Tongue (tissue), 2 donors: ENCODE results near the gene GIPC2. TPM values are rescaled to one million over a fixed set of nuclear protein-coding genes. Genes with fewer than 3 reads are reported as not detected.
"Not testable (repeated sequence)": the region's sequence is repeated elsewhere in the genome, so short reads cannot be mapped to it uniquely, and the experiment has no call there.

Source experiments
- DNase-seq: peaks from one replicate; pipeline ENCODE4 v3.0.0-alpha.2; 2015
- total RNA-seq: library from RNA; depleted of rRNA; stranded (reverse); fragments of >200 nt; gene quantifications from one replicate; pipeline ENCODE4 v1.2.3, GENCODE V29; 2014

GIPC2 gene
- total RNA-seq, 1 donor from 2014 or later: 1.7 TPM

DNA sequence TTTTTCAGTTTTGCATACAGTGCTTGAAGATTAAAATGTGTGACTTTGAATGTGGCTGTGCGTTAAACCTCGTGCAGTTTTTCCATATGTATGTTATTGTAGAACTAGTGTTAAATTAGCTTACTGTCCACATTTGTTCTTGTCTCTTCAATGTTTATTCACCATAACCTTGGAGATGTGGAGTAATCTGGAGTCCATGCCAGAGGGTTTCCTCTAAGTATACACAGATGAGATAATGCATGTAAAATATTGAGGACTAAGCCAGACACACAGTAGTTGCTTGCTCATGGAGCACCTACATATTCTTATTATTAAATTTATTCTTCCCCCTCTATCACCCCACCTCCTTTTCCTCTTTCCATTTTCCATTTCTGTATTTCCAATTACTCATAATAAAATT lies 7.7 kb upstream of the GIPC2 start:
- peak; percentile 36 for DNase-seq

DNA sequence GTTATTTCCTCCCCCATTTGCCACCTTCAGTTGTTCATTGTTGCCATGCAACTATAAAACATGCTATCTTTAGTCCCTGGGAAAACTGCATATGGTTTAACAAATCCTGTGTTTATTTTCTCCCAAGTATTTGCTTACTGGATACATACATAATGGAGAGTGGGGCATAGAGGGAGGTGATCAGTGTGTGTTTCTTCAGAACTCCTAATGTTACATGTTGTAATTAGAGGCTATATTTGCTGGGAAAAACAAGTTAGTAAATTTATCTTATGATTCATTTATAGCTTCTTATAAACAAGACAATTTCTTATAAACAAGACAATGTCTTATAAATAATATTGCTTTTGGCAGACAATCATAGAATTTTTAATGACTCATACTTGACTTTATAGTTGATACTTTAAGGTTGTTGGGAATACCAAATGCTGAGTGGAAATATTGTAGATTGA lies 7.3 kb upstream of the GIPC2 start:
- DNase-seq: no peak

DNA sequence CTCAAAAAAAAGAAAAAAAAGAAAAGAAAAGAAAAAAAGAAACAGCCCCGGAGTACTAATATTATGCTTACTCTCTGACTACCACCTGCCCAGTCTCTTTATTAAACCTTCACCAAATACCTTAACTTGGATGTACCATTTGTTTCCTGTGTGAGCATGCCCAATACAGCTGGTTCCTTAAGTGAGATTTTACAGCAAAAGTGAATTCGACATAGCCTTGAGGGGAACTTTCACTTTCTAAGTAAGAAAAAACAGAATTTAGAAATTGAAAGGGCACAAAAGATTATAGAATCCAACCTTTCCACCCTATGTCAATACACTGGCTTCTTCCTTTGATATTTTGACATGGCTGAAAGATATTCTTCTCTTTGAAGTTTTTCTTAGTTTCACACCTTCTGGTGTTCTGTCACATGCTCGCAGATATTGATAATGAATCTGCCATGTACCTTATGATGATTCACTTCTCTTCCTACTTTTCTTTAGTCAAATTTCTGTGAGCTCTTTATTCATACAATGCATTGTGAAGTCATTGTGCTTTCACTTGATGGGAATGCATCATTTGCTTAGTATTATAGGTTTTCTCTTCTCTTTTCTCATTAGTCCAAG lies 5.2 kb upstream of the GIPC2 start:
- DNase-seq: no peak

DNA sequence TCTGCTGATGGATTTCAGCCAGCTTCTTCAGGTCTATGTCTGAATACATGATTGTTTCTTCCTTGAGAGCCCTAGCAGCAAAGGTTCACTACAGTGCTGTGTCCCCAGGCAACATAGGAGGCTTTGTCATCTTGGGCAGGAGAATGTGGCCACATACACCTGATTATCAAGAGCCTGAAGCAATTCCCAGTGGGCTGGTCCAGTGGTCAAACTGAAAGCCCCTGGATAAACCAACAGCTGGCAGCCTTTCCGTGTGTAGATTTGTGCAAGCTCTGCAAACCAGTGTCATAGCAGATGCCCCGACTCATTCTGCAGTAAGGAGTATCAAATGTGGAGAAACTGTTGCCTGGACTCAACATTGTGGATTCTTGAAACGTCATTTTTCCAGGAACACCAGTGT lies 2.3 kb upstream of the GIPC2 start:
- DNase-seq: no peak

DNA sequence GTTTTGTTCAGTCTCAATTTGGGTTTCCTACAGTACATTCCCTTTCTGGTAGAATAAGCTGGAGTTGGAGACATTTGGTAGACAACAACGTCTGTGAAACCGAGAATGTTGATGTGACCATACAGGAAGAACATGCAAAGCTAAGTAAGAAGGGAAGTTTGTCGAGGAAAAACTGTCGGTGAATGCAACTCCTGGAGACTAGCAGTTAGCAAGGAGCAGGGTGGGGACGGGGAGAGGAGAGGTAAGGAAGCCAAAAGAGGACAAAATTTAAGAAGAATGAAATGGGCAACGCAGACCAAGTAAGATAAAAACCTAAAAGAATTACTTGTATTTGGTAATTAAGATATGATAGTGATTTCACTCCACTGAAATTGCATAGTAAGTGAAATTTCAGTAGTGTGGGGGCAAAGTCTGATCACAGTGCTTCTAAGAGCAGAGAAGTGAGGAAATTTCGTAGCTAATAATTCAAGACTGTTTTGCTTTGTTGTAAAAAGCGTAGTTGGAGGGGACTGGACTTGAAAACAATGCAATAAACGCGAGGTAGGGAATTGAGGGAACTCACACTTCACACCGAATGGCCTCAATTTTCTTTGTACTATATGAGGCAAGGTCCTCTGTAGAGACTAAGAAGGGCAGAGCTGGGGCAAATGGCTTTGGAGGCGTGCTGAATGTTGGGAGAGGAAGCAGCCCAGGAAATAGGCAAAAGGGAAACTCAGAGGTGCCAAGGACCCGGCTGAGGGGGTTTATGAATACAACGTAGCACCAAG lies 787 bp upstream of the GIPC2 start:
- no peak for DNase-seq

DNA sequence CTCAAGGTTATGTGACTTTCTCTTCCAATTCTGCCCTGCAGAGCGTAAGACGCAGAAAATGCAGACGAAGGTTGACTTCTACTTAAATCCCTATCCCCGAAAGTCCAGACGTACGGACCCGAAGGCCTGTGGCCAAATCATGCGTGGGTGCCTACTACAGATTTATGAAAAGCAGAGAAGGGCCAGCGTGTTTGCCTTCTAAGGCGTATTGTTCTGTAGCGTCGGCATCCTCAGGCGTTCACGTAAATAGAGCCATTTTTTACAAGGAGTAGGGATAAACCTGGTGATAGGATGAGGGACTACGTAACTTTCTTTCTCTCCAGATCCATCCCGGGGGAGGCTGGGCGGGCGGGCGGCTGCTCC lies 222 bp upstream of the GIPC2 start:
- no peak for DNase-seq

DNA sequence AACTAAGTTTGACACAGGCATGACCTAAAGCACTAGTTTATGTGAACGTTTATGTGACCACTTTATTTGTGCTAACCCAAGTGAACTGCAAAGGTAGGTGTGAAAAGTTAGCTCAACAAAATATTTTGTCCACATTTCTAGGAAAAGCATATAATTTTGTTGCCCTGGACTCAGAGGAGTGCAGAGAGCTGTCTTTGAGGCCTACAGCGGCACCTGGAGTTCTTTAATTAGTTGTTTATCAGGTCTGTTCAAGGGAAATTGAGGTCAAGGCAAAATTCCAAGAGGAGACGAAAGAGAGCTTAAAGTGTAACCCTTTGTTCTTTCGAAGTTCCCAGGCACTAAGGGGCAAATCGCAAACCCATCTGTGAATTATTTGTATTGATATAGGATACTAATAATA lies 1.3 kb downstream of the GIPC2 start:
- DNase-seq: no peak

DNA sequence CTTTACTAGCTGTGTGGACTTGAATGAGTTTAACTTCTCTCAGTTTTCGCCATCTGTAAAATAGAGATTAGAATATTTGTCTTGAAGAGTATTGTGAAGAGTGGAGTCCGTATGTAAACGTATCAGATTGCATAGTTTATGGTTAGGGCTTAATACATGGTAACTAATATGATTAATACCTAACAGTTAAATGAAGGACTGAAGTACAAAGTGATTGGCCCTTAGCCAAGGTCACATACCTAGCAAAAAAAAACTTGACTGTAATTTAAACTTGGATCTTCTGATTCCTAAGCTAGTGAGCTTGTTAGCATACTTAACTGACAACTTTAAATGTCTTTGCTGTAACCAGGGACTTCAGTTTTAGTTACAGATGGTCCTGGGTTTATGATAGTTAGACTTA lies 1.9 kb downstream of the GIPC2 start:
- DNase-seq: no peak

DNA sequence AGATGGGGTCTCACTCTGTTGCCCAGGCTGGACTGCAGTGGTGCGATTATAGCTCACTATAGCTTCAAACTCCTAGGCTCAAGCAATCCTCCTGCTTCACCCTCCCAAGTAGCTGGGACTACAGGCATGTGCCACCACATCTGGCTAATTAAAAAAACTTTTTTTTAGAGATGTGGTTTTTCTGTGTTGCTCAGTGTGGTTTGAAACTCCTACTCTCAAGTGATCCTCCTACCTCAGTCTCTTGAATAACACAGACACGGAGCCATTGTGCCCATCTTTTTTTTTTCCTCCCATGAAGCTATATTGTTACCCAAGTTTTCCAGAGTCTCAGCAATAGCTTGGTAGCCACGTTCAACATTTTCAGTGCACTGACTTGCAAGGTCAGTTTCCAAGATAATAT lies 2.7 kb downstream of the GIPC2 start:
- no peak for DNase-seq

DNA sequence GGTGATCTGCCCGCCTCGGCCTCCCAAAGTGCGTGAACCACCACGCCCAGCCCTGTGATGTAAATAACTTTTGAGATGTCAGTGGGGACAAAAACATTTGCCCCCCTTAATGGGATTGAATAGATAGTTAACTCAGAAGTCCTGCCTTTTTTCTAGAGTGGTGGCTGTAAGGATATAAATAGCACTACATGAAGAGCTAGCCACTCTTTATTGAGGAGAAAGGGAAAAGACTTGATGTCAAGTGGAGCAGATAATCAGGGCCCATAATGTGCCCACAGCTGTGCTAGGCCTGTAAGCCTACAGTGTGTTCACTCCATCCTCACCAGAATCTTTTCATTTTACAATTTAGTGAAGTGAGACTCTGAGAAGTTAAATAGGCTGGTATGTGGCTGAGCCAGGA lies 3.6 kb downstream of the GIPC2 start:
- DNase-seq: no peak

DNA sequence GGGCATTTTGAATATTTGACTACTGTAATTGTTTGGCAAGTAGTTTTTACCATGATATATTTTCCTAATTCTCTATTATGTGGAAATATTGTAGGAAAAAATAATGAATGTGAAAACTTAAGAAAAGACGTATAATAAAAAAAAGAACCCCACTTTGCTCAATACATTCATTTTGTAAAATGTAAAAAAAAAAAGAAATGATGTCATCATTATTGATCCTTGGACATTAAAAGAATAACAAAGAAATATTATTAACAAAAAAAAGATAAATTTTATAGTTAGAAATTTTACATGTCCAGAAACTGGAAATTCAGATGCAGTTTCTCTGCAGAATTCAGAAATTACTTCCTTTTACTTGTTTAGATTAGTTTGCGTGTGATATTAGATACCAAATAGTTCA lies 5.2 kb downstream of the GIPC2 start:
- DNase-seq: no peak

DNA sequence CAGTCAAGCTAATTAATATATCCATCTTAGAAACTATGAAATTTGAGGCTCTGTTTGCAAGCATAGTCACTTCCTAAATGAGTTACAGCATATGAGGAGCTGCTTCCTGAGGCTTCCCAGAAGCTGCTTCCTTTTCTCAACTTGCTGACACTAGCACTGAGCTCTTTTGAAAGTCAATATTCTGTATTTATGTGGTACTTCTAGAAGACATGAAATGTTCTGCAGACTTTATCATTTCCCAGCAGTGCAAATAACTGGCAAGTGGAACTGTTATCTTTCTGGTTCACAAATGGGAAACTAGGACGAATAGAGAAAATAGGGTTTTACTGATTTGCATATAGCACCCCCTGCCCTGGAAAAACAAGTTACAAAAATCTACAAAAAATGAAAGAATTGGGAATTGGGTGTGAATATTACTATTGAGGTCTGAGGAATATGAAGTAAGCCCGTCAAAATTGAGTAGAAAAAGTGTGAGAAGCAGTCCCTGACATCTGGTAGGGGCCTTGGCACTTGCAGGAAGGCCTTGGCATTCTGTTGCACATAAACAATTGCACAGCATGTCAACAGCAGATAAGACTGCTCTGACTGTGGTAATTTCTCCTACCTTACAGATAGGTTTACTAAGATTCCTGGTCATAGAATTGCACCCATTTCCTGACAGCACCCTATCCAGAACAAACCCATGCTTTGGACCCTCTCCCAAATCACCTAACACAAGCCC lies 7.1 kb downstream of the GIPC2 start:
- no peak for DNase-seq

DNA sequence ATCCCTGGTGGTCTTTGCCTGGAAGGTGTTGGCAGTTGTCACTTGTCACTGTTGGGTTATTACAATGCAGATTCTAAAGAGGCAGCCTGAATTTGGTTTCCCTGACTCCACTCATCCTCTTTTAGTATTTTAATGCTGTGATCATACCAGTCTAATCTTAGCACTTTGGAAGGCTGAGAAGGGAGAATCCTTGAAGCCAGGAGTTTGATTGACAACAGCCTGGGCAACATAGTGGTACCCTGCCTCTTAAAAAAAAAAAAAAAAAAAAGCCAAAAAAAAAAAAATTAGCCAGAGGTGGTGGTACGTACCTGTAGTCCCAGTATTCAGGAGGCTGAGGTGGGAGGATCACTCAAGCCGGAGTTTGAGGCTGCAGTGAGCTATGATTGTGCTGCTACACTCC lies 7.7 kb downstream of the GIPC2 start:
- no peak for DNase-seq

DNA sequence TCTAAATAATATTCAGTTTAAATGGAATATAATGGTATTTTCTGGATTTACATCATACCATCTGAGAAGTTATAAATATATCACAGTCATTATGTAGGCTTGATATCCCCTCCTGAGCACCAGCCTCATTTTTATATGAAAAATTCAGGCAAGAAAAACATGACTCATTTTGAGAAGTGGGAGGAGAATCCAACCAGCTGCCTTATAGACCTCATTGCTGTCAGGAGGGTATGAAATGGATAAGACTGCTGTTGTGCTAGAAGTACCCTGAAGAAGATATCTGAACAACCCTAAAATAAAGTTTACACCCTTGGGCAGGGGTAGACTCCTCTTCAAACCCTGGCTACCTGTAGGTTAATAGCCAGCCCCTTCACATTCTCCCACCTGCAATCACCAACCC lies 8.8 kb downstream of the GIPC2 start:
- no peak for DNase-seq

DNA sequence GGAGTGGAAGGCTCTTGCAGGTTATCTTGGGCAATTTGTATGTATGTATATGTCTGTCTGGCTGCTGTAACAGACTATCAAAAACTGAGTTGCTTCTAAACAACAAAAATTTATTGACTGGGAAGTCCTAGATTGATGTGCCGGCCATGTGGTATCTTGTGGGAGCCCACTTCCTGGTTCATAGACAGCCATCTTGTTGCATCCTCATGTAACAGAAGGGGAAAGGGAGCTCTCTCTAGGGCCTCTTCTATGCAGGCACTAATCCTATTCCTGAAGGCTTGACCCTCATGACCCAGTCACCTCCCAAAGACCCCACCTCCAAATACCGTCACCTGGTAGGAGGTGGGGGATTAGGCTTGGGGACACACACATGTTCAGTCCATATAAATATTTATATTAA lies 9.2 kb downstream of the GIPC2 start:
- DNase-seq: no peak

DNA sequence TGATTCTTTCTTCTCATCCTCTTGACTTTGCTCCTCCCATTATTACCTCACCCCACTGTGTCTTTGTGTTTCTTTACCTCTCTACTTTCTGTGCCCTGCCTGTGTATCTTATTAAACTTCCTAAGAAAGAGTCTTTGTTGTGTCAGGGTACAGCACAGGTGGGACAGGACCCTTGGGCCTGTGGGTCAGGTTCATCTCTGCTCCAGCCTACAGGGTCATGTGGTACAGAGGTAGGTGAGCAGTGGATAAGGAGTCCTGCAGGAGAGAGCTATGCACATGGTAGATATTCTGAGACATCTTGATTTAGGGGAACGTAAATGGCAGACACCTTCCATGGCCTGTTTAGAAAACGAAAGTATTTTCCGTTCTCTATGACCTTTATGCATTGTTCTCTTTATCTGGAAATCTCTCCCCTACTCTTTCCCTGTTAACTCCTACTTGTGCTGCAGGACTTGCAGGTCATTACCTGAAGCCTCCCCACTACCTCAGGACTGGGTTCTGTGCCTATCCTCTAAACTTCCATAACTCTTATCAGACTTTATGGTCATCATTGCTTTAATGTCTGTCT lies 9.9 kb downstream of the GIPC2 start:
- no peak for DNase-seq

DNA sequence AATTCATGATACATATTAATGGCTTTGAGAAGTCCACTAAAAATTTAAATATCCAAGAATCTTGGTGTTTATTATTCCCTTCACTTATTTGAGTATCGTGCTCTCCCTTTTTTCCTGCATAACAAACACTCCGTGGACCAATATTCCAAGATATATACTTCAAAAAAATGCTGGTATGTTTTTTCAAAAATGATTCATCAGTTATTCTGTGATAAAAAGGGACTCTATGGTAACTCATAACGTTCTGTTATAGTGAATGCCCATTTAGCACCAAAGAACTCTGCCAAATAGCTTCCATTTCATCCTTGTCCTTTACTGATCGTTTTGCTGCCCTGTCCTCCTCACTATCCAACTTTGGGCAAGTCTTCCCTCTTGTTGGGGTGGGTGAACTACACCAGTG lies 12.9 kb downstream of the GIPC2 start:
- DNase-seq: no peak

DNA sequence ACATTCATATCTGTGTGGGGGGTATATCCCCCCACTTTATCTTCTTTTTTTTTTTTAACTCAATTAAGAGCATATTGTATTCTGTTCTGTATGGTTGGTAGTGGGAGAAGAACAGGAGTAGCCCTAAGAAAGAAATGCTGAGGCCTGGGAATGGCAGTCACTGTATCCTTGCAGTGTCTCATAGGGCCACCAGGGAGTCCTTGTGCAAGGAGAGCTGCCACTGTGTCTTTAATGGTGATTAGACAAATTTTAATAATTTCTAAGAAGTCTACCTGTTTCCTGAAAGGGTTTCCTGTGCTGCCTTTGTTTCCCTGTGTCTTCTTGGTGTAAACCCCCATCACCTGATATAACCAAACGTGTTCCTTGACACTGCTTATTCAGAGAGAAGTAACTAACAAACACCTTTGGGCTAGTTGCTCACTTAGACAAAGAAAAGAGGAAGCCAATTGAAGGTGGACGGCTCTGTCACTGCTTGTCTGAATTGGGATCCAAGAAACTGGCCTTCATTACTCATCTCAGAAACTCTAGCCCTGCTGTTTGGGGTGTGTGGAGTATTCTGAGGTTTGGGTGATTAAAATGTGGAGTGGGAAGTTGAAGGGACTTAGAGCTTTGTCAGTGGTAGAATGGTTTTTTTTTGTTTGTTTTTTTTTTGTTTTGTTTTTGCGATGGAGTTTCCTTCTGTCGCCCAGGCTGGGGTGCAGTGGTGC lies 15.2 kb downstream of the GIPC2 start:
- DNase-seq: no peak

DNA sequence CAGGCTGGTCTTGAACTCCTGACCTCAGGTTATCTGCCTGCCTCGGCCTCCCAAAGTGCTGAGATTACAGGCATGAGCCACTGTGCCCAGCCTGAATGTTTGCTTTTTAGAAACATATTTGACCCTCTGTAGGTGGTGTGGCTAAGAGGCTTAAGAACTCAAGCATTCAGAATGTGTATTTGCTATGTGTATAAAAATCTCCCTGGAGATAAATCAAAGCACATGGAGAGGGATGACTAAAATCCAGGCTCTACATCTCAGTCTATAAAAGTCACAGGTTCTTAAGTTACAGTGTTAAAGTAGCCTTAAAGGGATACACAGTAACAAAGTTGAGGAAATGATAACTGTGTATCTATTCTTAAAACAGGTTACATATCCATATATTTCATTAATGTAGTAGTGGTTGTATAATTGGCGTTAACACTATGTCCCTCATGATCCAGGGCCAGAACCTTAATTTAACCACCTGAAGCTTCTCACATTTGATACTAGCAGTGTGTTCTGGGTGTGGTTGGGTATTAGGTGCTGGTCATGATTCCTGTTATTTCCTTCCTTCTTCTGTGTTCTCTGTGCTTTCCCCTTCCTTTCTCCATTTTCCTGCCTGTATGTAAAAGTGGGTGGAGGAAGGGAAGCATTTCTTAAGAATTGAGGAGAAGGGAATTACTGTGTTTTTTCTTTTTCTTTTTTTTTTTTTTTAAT lies 16.2 kb downstream of the GIPC2 start:
- DNase-seq: peak; percentile 20

DNA sequence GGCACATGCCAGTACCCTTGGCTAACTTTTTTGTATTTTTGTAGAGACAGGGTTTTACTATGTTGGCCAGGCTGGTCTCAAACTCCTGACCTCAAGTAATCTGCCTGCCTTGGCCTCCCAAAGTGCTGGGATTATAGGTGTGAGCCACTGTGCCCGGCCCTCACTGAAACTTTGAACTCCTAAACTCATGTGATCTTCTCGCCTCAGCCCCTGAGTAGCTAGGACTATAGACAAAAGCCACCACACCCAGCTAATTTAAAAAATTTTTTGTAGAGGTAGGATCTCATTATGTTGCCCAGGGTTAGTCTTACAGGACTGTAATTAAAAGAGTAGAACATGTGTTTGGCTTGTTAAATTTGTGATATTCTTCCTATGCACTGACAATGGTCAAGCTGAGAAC lies 19.1 kb downstream of the GIPC2 start:
- not testable (repeated sequence) for DNase-seq

DNA sequence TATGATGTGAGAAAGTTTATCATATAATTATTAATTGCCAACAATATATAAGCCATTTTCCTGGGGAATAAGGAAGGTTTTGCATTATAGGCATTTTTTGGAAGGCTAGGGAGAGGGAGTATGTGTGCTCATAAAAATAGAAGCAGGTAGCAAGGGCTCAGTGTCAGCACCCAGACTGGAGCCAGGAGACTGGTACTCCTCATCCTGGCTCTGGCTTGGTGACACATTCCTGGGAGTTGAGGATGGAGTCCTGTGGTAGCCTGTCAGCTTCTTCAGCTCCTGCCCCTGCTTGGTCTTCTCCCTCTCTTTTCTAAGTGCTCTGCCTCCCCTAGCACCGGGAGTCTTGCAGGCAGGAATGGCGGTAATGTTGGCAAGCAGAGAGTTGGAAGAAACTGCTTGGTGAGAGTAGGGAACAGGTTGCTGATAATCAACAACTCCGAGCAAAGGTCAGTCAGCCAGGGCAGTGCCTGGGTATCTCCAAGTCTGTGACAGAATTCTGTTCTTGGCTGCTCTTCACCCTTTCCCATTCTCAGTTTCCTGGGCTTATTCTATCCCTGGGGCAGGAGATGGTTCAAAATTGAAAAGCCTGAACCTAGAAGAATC lies 23.0 kb downstream of the GIPC2 start:
- no peak for DNase-seq

DNA sequence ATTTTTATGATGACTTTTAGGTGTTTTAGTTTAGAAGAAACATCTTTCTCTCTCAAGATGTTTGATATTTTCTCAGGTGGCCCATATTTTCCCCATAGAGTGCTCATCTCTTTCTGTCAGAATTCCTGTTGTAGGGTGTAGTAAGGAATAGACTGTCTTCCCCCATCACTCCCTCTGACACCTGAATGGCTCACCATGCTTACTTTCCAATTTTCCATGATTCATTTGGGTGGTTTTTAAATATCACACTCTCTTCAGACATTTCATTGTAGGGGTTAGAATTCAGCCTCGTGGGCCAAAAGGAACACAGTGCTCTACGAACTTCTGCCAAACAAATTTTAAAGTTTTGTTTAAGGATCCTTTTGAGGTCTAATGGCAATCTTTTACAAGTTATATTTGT lies 24.0 kb downstream of the GIPC2 start:
- no peak for DNase-seq
